B cell (primary cell): ENCODE data around the gene CA14. TPM values are rescaled to one million over a fixed set of nuclear protein-coding genes. Genes with fewer than 3 reads are reported as not detected.

ENCODE experiments used
- ATAC-seq: fragments of 200-7000 bp; cut with Tn5 transposase; one replicate; pipeline ENCODE4 v1.10.0; 2021; ENCODE audit warnings: low read depth, mild to moderate bottlenecking, moderate number of reproducible peaks, moderate library complexity
- CTCF ChIA-PET: fragments of 350-600 bp; sonication (Branson Sonifier 250); formaldehyde crosslinking; loops from one replicate; lab custom pipeline; 2021; ENCODE audit warnings: antibody characterized with exemption, inconsistent platforms; lab: Charles Lee
- POLR2A ChIA-PET: fragments of 350-600 bp; sonication (Branson Sonifier 250); formaldehyde crosslinking; loops from one replicate; lab custom pipeline; 2021; ENCODE audit warnings: antibody characterized with exemption; lab: Charles Lee
- DNase-seq: peaks from one replicate; pipeline ENCODE4 v3.0.0; 2013
- H2AFZ ChIP-seq: 2 replicates; pipeline ENCODE4 v1.6.1; 2012; ENCODE audit warnings: mild to moderate bottlenecking, low read depth, low read length; ENCODE audit not compliant: insufficient read depth, poor library complexity, severe bottlenecking
- H3K27ac ChIP-seq, 2 donors: 1 replicate in 1 of 2; 2 replicates in 1 of 2; pipeline ENCODE4 v1.5.1; 2012 to 2013; ENCODE audit warnings: low read length in 2 of 2, mild to moderate bottlenecking in 2 of 2, moderate library complexity in 1 of 2
- H3K27me3 ChIP-seq, 4 experiments: fragments of 200-600 bp in 1 of 4; sonication (generic) in 1 of 4; replicated peaks in 1 of 4; 1 replicate in 2 of 4; 2 replicates in 2 of 4; pipeline versions ENCODE4 v1.6.1 to v1.7.0; 2013 to 2016; ENCODE audit warnings: low read length in 3 of 4, mild to moderate bottlenecking in 2 of 4, mixed read lengths in 1 of 4, moderate library complexity in 1 of 4; ENCODE audit not compliant: insufficient read depth in 4 of 4, control insufficient read depth in 3 of 4; ENCODE audit errors: control extremely low read depth in 1 of 4
- H3K36me3 ChIP-seq, 2 experiments: replicated peaks in 1 of 2; 1 replicate in 1 of 2; 2 replicates in 1 of 2; pipeline versions ENCODE4 v1.6.1 to v1.7.1; 2013; ENCODE audit warnings: low read length in 1 of 2; ENCODE audit not compliant: insufficient read depth in 2 of 2, control insufficient read depth in 1 of 2; ENCODE audit errors: control extremely low read depth in 1 of 2, extremely low read depth in 1 of 2
- H3K4me1 ChIP-seq, 2 donors: fragments of 200-600 bp in 1 of 2; sonication (generic) in 1 of 2; 1 replicate in 1 of 2; 2 replicates in 1 of 2; pipeline versions ENCODE4 v1.5.1 to v1.6.1; 2013 to 2017; ENCODE audit warnings: low read length in 2 of 2; ENCODE audit not compliant: control insufficient read depth in 2 of 2, insufficient read depth in 2 of 2
- H3K4me2 ChIP-seq: replicated peaks from 2 replicates; pipeline ENCODE3; 2012; ENCODE audit warnings: mild to moderate bottlenecking, low read depth, low read length; ENCODE audit not compliant: poor library complexity, severe bottlenecking
- H3K4me3 ChIP-seq, 5 experiments: fragments of 200-600 bp in 1 of 5; sonication (generic) in 1 of 5; 1 replicate in 3 of 5; 2 replicates in 2 of 5; pipeline versions ENCODE4 v1.5.1 to v1.7.0; 2011 to 2016; ENCODE audit warnings: low read length in 4 of 5, mild to moderate bottlenecking in 4 of 5, low read depth in 2 of 5, control low read depth in 1 of 5, moderate library complexity in 1 of 5; ENCODE audit not compliant: insufficient read depth in 1 of 5; ENCODE audit errors: control extremely low read depth in 1 of 5, extremely low read depth in 1 of 5
- H3K79me2 ChIP-seq: fragments of 200-600 bp; sonication (generic); one replicate; pipeline ENCODE4 v1.6.0; 2016; ENCODE audit warnings: low read length; ENCODE audit not compliant: control insufficient read depth, insufficient read depth
- H3K9ac ChIP-seq: fragments of 200-600 bp; sonication (generic); 2 replicates; pipeline ENCODE4 v1.6.1; 2017; ENCODE audit warnings: mild to moderate bottlenecking, low read length, moderate library complexity
- H3K9me3 ChIP-seq, 3 donors: one replicate each; pipeline versions ENCODE4 v1.6.1 to v1.7.1; 2013; ENCODE audit warnings: low read length in 2 of 3; ENCODE audit not compliant: control insufficient read depth in 2 of 3, insufficient read depth in 1 of 3; ENCODE audit errors: control extremely low read depth in 1 of 3
- H4K20me1 ChIP-seq: 2 replicates; pipeline ENCODE4 v1.6.0; 2012; ENCODE audit warnings: mild to moderate bottlenecking, low read length; ENCODE audit not compliant: insufficient read depth, control insufficient read depth, poor library complexity, severe bottlenecking
- H3K27ac Mint-ChIP-seq: one replicate; pipeline ENCODE4 v1.8.0; 2021; ENCODE audit warnings: mixed read lengths
- H3K27me3 Mint-ChIP-seq: one replicate; pipeline ENCODE4 v1.8.0; 2021; ENCODE audit warnings: mixed read lengths
- H3K4me1 Mint-ChIP-seq: one replicate; pipeline ENCODE4 v1.8.0; 2021; ENCODE audit warnings: mixed read lengths
- H3K4me3 Mint-ChIP-seq: one replicate; pipeline ENCODE4 v1.8.0; 2021; ENCODE audit warnings: mixed read lengths
- H3K9me3 Mint-ChIP-seq: one replicate; pipeline ENCODE4 v1.8.0; 2022; ENCODE audit warnings: mixed read lengths; ENCODE audit not compliant: insufficient read depth
- CTCF ChIP-seq: fragments of 200-600 bp; IDR thresholded peaks from one replicate; pipeline ENCODE4 v1.8.0; 2022; ENCODE audit warnings: antibody characterized with exemption, mild to moderate bottlenecking
- EZH2 ChIP-seq: IDR thresholded peaks from 2 replicates; pipeline ENCODE4 v1.6.1; 2012; ENCODE audit warnings: borderline replicate concordance, low read depth, mild to moderate bottlenecking, moderate library complexity, low read length; ENCODE audit not compliant: insufficient read depth, poor library complexity, severe bottlenecking
- WGBS: methylation state at CpG from one replicate; pipeline ENCODE4 v1.1.5; 2013; ENCODE audit warnings: missing lambda C conversion rate; ENCODE audit not compliant: insufficient coverage; 5-methylcytosine and 5-hydroxymethylcytosine counted together
- intact Hi-C: fragments of 100-400 bp; cut with micrococcal nuclease; formaldehyde crosslinking; loops from one replicate; pipeline ENCODE4 v1.10.0; 2022
- polyA plus RNA-seq: library from polyadenylated mRNA; depleted of rRNA; stranded (reverse); fragments of >200 nt; gene quantifications from 2 replicates; pipeline ENCODE4 v1.2.3, GENCODE V29; 2012
- total RNA-seq, 2 donors: library from RNA; stranded (reverse); fragments of 120-200 nt in 1 of 2; gene quantifications; 1 replicate in 1 of 2; 2 replicates in 1 of 2; pipeline versions ENCODE4 v1.2.3 to v1.2.4, GENCODE V29; 2013 to 2022

CA14 gene
- total and polyA plus RNA-seq, 2 donors (not counting 1 experiment from before 2014, with no cell fraction given): not detected

- peaks cover 5% of the 10 kb centered on the region for H3K4me1 Mint-ChIP-seq
- DNase-seq (no peak), ATAC-seq (no peak)
- peaks cover 0 to 7% (median 0%) of the 10 kb centered on the region in 4 experiments for H3K27me3 ChIP-seq
- H3K9ac ChIP-seq: no peak overlapping the region
- WGBS: no CpG with 5 or more reads among the region's 1 CpG
- H3K27ac ChIP-seq: no peak overlapping the region
- H3K9me3 Mint-ChIP-seq: no peaks in the 10 kb centered on the region
- no peaks in the 10 kb centered on the region for H3K9me3 ChIP-seq
- ChIA-PET POLR2A (no interaction called here), CTCF (no interaction called here)
- H3K79me2 ChIP-seq: peaks cover 4% of the 10 kb centered on the region
- H3K27ac Mint-ChIP-seq: no peak overlapping the region
- no peak overlapping the region for H2AFZ ChIP-seq
- no peak overlapping the region for H3K4me2 ChIP-seq
- intact Hi-C loops: no loop called here
- H3K4me3 ChIP-seq: no peak overlapping the region
- H4K20me1 ChIP-seq: no peaks in the 10 kb centered on the region
- TF ChIP-seq CTCF (no peak), EZH2 (no peak)
- peaks cover 13% of the 10 kb centered on the region for H3K27me3 Mint-ChIP-seq
- no peaks in the 10 kb centered on the region for H3K36me3 ChIP-seq
- H3K4me3 Mint-ChIP-seq: no peak overlapping the region
- peaks cover 7 to 8% of the 10 kb centered on the region in 2 donors for H3K4me1 ChIP-seq
Measured at GRCh38 chr1:150288382-150288781, 30.8 kb downstream of the CA14 start.

DNA sequence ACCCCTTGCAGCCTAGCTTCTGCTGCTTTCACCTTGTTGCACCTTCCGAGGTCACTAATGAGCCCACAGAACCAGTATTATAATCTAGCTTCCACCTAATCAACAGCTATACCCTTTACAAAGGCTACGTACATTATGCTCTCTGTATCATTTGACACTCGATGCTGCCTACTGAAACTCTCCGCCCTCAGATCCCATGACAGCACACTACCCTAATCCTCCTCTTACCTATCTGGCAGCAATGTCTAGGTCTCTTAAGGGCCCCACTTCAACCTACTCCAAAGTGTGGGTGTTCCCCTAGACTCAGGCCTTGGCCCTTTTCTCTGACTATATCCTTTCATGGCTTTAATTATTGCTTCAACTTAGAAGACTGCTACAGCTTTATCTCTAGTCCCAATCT lies 31.2 kb downstream of the CA14 start:
- WGBS: 94% methylated on average over 4 of the region's 4 CpGs
- no peak for TF ChIP-seq EZH2
- TF ChIP-seq CTCF: no peak
- Histone ChIP-seq H3K27me3 (peaks cover 0 to 7% (median 0%) of the 10 kb centered on the region in 4 experiments), H3K4me2 (no peak overlapping the region), H3K36me3 (no peaks in the 10 kb centered on the region), H3K27ac (no peak overlapping the region), H3K4me1 (peaks cover 8 to 10% of the 10 kb centered on the region in 2 donors), H3K9ac (no peak overlapping the region), H3K9me3 (no peaks in the 10 kb centered on the region), H3K4me3 (no peak overlapping the region), H4K20me1 (no peaks in the 10 kb centered on the region), H2AFZ (no peak overlapping the region), H3K79me2 (peaks cover 4% of the 10 kb centered on the region)
- no peak overlapping the region for H3K27ac Mint-ChIP-seq
- DNase-seq (no peak), ATAC-seq (no peak)
- no peak overlapping the region for H3K4me3 Mint-ChIP-seq
- POLR2A ChIA-PET: no interaction called here
- H3K9me3 Mint-ChIP-seq: no peaks in the 10 kb centered on the region
- CTCF ChIA-PET: no interaction called here
- H3K4me1 Mint-ChIP-seq: peaks cover 9% of the 10 kb centered on the region
- peaks cover 13% of the 10 kb centered on the region for H3K27me3 Mint-ChIP-seq
- intact Hi-C loops: no loop called here
